Heart left ventricle (tissue), 16 donors: Measurements from ENCODE around the gene SHFL. TPM values are rescaled to one million over a fixed set of nuclear protein-coding genes. Genes with fewer than 3 reads are reported as not detected.

ENCODE experiments used
- ATAC-seq, 4 donors: fragments of 200-7000 bp; cut with Tn5 transposase; one replicate each; pipeline ENCODE4 v1.9.1; 2020 to 2022; ENCODE audit warnings: moderate library complexity in 4 of 4, mild to moderate bottlenecking in 3 of 4, moderate number of reproducible peaks in 1 of 4
- DNase-seq, 5 donors: peaks; one replicate each; pipeline ENCODE4 v3.0.0-alpha.2; 2020
- H3K27ac ChIP-seq, 12 donors: fragments of 200-600 bp; sonication (generic) in 4 of 12; one replicate each; pipeline versions ENCODE4 v1.5.0 to v1.8.0; 2016 to 2022; ENCODE audit warnings: mild to moderate bottlenecking in 2 of 12
- H3K27me3 ChIP-seq, 9 donors: fragments of 200-600 bp; sonication (generic) in 2 of 9; one replicate each; pipeline versions ENCODE4 v1.5.1 to v1.8.0; 2016 to 2022; ENCODE audit warnings: mild to moderate bottlenecking in 3 of 9
- H3K36me3 ChIP-seq, 9 donors: fragments of 200-600 bp; sonication (generic) in 2 of 9; one replicate each; pipeline versions ENCODE4 v1.5.0 to v1.8.0; 2018 to 2022; ENCODE audit warnings: mild to moderate bottlenecking in 2 of 9
- H3K4me1 ChIP-seq, 12 donors: fragments of 200-600 bp; sonication (generic) in 4 of 12; one replicate each; pipeline versions ENCODE4 v1.5.0 to v1.8.0; 2016 to 2022; ENCODE audit warnings: mild to moderate bottlenecking in 3 of 12
- H3K4me3 ChIP-seq, 12 donors: fragments of 200-600 bp; sonication (generic) in 4 of 12; one replicate each; pipeline versions ENCODE4 v1.5.0 to v1.8.0; 2017 to 2022; ENCODE audit warnings: mild to moderate bottlenecking in 9 of 12, moderate library complexity in 4 of 12
- H3K9me3 ChIP-seq, 12 donors: fragments of 200-600 bp; sonication (generic) in 4 of 12; one replicate each; pipeline versions ENCODE4 v1.5.0 to v1.8.0; 2016 to 2022; ENCODE audit warnings: mild to moderate bottlenecking in 1 of 12
- CTCF ChIP-seq, 12 donors: fragments of 200-600 bp; sonication (generic) in 4 of 12; IDR thresholded peaks; one replicate each; pipeline versions ENCODE4 v1.5.0 to v1.8.0; 2018 to 2022; ENCODE audit warnings: antibody characterized with exemption in 12 of 12, mild to moderate bottlenecking in 5 of 12
- POLR2A ChIP-seq, 2 donors: fragments of 450-650 bp; IDR thresholded peaks; one replicate each; pipeline ENCODE4 v1.6.1; 2017; ENCODE audit warnings: antibody characterized with exemption in 2 of 2, mild to moderate bottlenecking in 2 of 2, moderate library complexity in 2 of 2
- WGBS, 4 donors: extraction: QIAGEN DNeasy Blood & Tissue Kit in 2 of 4; methylation state at CpG; one replicate each; pipeline versions ENCODE4 v1.1.5 to v1.1.7; 2013 to 2018; 5-methylcytosine and 5-hydroxymethylcytosine counted together
- intact Hi-C, 10 donors: fragments of 100-400 bp; cut with DNase I; formaldehyde crosslinking; loops; one replicate each; pipeline versions ENCODE4 v1.11.1 to v1.14.2; 2022
- microRNA-seq, 4 donors: library from miRNA; unstranded; fragments of <30 nt; microRNA quantifications; one replicate each; pipeline versions ENCODE4 to v1.2.0, GENCODE V29; 2017 to 2020
- polyA plus RNA-seq, 2 donors: library from polyadenylated mRNA; stranded (reverse); fragments of 200-250 nt; gene quantifications; one replicate each; pipeline ENCODE4 v1.2.3, GENCODE V29; 2013
- total RNA-seq, 9 donors: library from RNA; depleted of rRNA in 2 of 9; stranded (reverse); fragments of >200 nt in 2 of 9; fragmentation: NEBNext Ultra II Directional in 3 of 9; extraction: Animal tissue kit (Norgen Biotek cat#: 25700) in 3 of 9; gene quantifications; one replicate each; pipeline versions ENCODE4 v1.1.0 to v1.2.4, GENCODE V29; 2016 to 2023
- donor health status: ischemic (EF 13 %, LVEDD 7.1; RV severe dilation, severe dysfunction).
- donor health status: healthy with polysubstance abuse.
- donor health status: DM: no; HTN: yes; CAD: no.
- donor health status: DM: no; HTN: no; CAD: no.
- donor health status: ischemic (EF 25% LVEDD 6.9; RV normal size, moderate dysfunction).
- donor health status: ischemic (EF 25% LVEDD 5.7; RV mildly dilated, moderate dysfunction).
- donor health status: healthy.
- donor health status: DM: yes; HTN: yes; CAD: no.
- donor health status: ischemic (EF 35%, LVEDD 5.7; RV mildly dilated, moderate dysfunction).
- donor health status: nonischemic (EF 11% LVEDD 7.7; RV severe dilation, severe dysfunction).
- donor health status: DM: yes; HTN: yes; CAD: no.
- donor health status: PGD.
- donor health status: ischemic (EF 29% LVEDD 5.4; RV normal size, mild dysfunction).
- donor health status: nonischemic (EF 23%, LVEDD 6.1; RV moderate dilation, normal function).

Gene SHFL
- total and polyA plus RNA-seq, 11 donors, result 6.3 to 29.0 (median 8.7) TPM

- ATAC-seq, result no peak
- Histone ChIP-seq H3K27me3 (no peaks in the 10 kb centered on the region), H3K4me1 (no peaks in the 10 kb centered on the region), H3K27ac (peak overlapping the region in 1 of 12 donors; percentile 59), H3K4me3 (no peak overlapping the region), H3K36me3 (peaks cover under 1 to 100% (median 98%) of the 10 kb centered on the region in 9 donors), H3K9me3 (no peaks in the 10 kb centered on the region)
- DNase-seq, result no peak
- intact Hi-C loops, result no loop called here
- no peak for TF ChIP-seq POLR2A (IDR thresholded peaks at IDR 0.05)
- TF ChIP-seq CTCF (IDR thresholded peaks at IDR 0.05), result no peak
- WGBS, 4 donors, result 95 to 98% (median 97%) methylated on average over 18 of the region's 18 CpGs
Observed at GRCh38 chr19:10141973-10142372, 55.9 kb downstream of the SHFL start.

Small RNA genes within 50 kb of the gene (microRNA-seq; reads per million reads assigned to microRNA genes)
- gene MIR5589, result 0 to 0.21 (median 0) reads per million in 4 donors

Other genes with a start within 250 kb of the SHFL start
- 1 to 10 TPM in 7 of 9 donors, under 1 TPM in 2; 0.67 to 4.6 (median 2.4) TPM for gene OLFM2, start 149.8 kb upstream of the SHFL start, total RNA-seq
- gene OLFM2, start 149.8 kb upstream of the SHFL start, polyA plus RNA-seq, result 1 to 10 TPM; 2.2 to 3.0 TPM
- gene COL5A3, start 75.8 kb upstream of the SHFL start, total RNA-seq, result 10 to 100 TPM in 6 of 9 donors, 1 to 10 TPM in 3; 5.0 to 34.1 (median 11.6) TPM
- gene COL5A3, start 75.8 kb upstream of the SHFL start, polyA plus RNA-seq, result 10 to 100 TPM; 13.6 to 18.7 TPM
- gene RDH8, start 72.8 kb upstream of the SHFL start, total RNA-seq, result not detected
- not detected for gene RDH8, start 72.8 kb upstream of the SHFL start, polyA plus RNA-seq
- gene ANGPTL6, start 16.4 kb downstream of the SHFL start, total RNA-seq, result under 1 TPM in 1 of 9 donors, not detected in 8; 0.43 TPM
- gene ANGPTL6, start 16.4 kb downstream of the SHFL start, polyA plus RNA-seq, result under 1 TPM in 1 of 2 donors, not detected in 1; 0.19 TPM
- gene PPAN, start 20.0 kb downstream of the SHFL start, total RNA-seq, result 10 to 100 TPM; 16.3 to 24.9 (median 19.0) TPM
- 10 to 100 TPM; 34.4 to 41.4 TPM for gene PPAN, start 20.0 kb downstream of the SHFL start, polyA plus RNA-seq
- gene P2RY11, start 25.4 kb downstream of the SHFL start, total RNA-seq, result 10 to 100 TPM in 1 of 9 donors, 1 to 10 TPM in 8; 3.1 to 11.7 (median 6.3) TPM
- 1 to 10 TPM; 3.6 to 5.2 TPM for gene P2RY11, start 25.4 kb downstream of the SHFL start, polyA plus RNA-seq
- gene EIF3G, start 33.6 kb downstream of the SHFL start, total RNA-seq, result 100 to 1,000 TPM; 148 to 302 (median 179) TPM
- gene EIF3G, start 33.6 kb downstream of the SHFL start, polyA plus RNA-seq, result 100 to 1,000 TPM; 124 to 233 TPM
- 10 to 100 TPM; 16.1 to 61.6 (median 25.8) TPM for gene DNMT1, start 108.6 kb downstream of the SHFL start, total RNA-seq
- 10 to 100 TPM; 17.3 to 23.5 TPM for gene DNMT1, start 108.6 kb downstream of the SHFL start, polyA plus RNA-seq
- 10 to 100 TPM in 1 of 9 donors, 1 to 10 TPM in 8; 1.7 to 14.2 (median 4.4) TPM for gene S1PR2, start 145.0 kb downstream of the SHFL start, total RNA-seq
- 1 to 10 TPM; 1.0 to 4.3 TPM for gene S1PR2, start 145.0 kb downstream of the SHFL start, polyA plus RNA-seq
- 100 to 1,000 TPM in 2 of 9 donors, 10 to 100 TPM in 7; 53.7 to 110 (median 68.2) TPM for gene MRPL4, start 165.9 kb downstream of the SHFL start, total RNA-seq
- gene MRPL4, start 165.9 kb downstream of the SHFL start, polyA plus RNA-seq, result 100 to 1,000 TPM in 1 of 2 donors, 10 to 100 TPM in 1; 37.7 to 123 TPM
- gene ICAM1, start 184.8 kb downstream of the SHFL start, total RNA-seq, result 10 to 100 TPM in 5 of 9 donors, 1 to 10 TPM in 4; 6.0 to 87.6 (median 10.9) TPM
- 1 to 10 TPM; 6.1 to 9.7 TPM for gene ICAM1, start 184.8 kb downstream of the SHFL start, polyA plus RNA-seq
- gene ICAM4, start 200.6 kb downstream of the SHFL start, total RNA-seq, result 1 to 10 TPM in 2 of 9 donors, under 1 TPM in 4, not detected in 3; 0.21 to 1.2 (median 0.67) TPM
- under 1 TPM; 0.33 to 0.57 TPM for gene ICAM4, start 200.6 kb downstream of the SHFL start, polyA plus RNA-seq
- gene ICAM5, start 203.6 kb downstream of the SHFL start, total RNA-seq, result under 1 TPM in 7 of 9 donors, not detected in 2; 0.19 to 0.98 (median 0.34) TPM
- under 1 TPM; 0.11 to 0.35 TPM for gene ICAM5, start 203.6 kb downstream of the SHFL start, polyA plus RNA-seq
- 1 to 10 TPM in 4 of 9 donors, under 1 TPM in 5; 0.16 to 2.2 (median 0.83) TPM for gene ZGLP1, start 223.5 kb downstream of the SHFL start, total RNA-seq
- gene ZGLP1, start 223.5 kb downstream of the SHFL start, polyA plus RNA-seq, result 1 to 10 TPM; 1.1 TPM
- 10 to 100 TPM; 12.8 to 22.0 (median 16.6) TPM for gene FDX2, start 229.7 kb downstream of the SHFL start, total RNA-seq
- gene FDX2, start 229.7 kb downstream of the SHFL start, polyA plus RNA-seq, result 10 to 100 TPM; 32.7 to 37.3 TPM
- gene RAVER1, start 247.2 kb downstream of the SHFL start, total RNA-seq, result 10 to 100 TPM; 11.5 to 22.5 (median 14.0) TPM
- gene RAVER1, start 247.2 kb downstream of the SHFL start, polyA plus RNA-seq, result 10 to 100 TPM in 1 of 2 donors, 1 to 10 TPM in 1; 5.9 to 17.2 TPM